K562 (cell line): ENCODE measurements around the gene PPM1H. TPM values are rescaled to one million over a fixed set of nuclear protein-coding genes. Genes with fewer than 3 reads are reported as not detected.

Experiments
- ATAC-seq: fragments of 200-7000 bp; cut with Tn5 transposase; 3 replicates; pipeline ENCODE4 v1.9.1; 2020; ENCODE audit warnings: moderate library complexity
- BruUV-seq: library from RNA; stranded (reverse); fragments of 400-500 nt; replicated peaks from 2 replicates; lab custom pipeline; 2021; lab: Mats Ljungman, UMichigan
- CTCF ChIA-PET: fragments of 300-600 bp; formaldehyde crosslinking; extraction: SDS; loops from one replicate; lab custom pipeline; 2021; ENCODE audit warnings: low intra/inter-chr PET ratio; lab: Yijun Ruan, JAX
- POLR2A ChIA-PET: fragments of 300-600, 350-650 bp; sonication (Branson Sonifier 250); formaldehyde crosslinking; extraction: SDS; loops from one replicate; lab custom pipeline; 2021; ENCODE audit warnings: antibody characterized with exemption, inconsistent platforms; lab: Yijun Ruan, JAX
- DNase-seq, 4 experiments: peaks; one replicate each; pipeline versions ENCODE4 v3.0.0 to v3.0.0-alpha.2; 2011 to 2018; ENCODE audit warnings: low spot score in 3 of 4, mixed read lengths in 3 of 4; ENCODE audit errors: extremely low read depth in 1 of 4
- FAIRE-seq: peaks from 2 replicates; lab custom pipeline; 2011; peaks lifted over from hg19 to GRCh38; lab: Jason Lieb, UNC
- H2AFZ ChIP-seq: 2 replicates; pipeline ENCODE4 v1.6.0; 2011; ENCODE audit warnings: low read depth, low read length, control low read depth, inconsistent platforms
- H3K27ac ChIP-seq: fragments of 200-600 bp; 3 replicates; pipeline ENCODE4 v1.8.0; 2011; ENCODE audit warnings: low read depth, mild to moderate bottlenecking, control low read depth, inconsistent platforms, low read length, moderate library complexity, mixed read lengths; ENCODE audit errors: extremely low read depth
- H3K27me3 ChIP-seq, 2 experiments: fragments of 300-600 bp in 1 of 2; 2 replicates in 1 of 2; 3 replicates in 1 of 2; pipeline versions ENCODE4 v1.6.0 to v1.8.0; 2011; ENCODE audit warnings: inconsistent platforms in 2 of 2, low read length in 2 of 2, mild to moderate bottlenecking in 1 of 2, mixed read lengths in 1 of 2, moderate library complexity in 1 of 2; ENCODE audit not compliant: control insufficient read depth in 2 of 2, insufficient read depth in 2 of 2
- H3K36me3 ChIP-seq: fragments of 300-600 bp; 3 replicates; pipeline ENCODE4 v1.8.0; 2011; ENCODE audit warnings: mild to moderate bottlenecking, low read length, inconsistent platforms; ENCODE audit not compliant: control insufficient read depth, insufficient read depth
- H3K4me1 ChIP-seq, 2 experiments: fragments of 200-600 bp in 1 of 2; replicated peaks in 1 of 2; 2 replicates in 1 of 2; 3 replicates in 1 of 2; pipeline versions ENCODE4 v1.5.1 to v1.8.0; 2011; ENCODE audit warnings: inconsistent platforms in 2 of 2, low read length in 2 of 2, mild to moderate bottlenecking in 1 of 2, mixed read lengths in 1 of 2, moderate library complexity in 1 of 2; ENCODE audit not compliant: control insufficient read depth in 2 of 2, insufficient read depth in 2 of 2
- H3K4me2 ChIP-seq: 2 replicates; pipeline ENCODE4 v1.6.1; 2011; ENCODE audit warnings: low read length, control low read depth, inconsistent platforms, mixed read lengths; ENCODE audit not compliant: insufficient read depth
- H3K4me3 ChIP-seq: fragments of 200-600 bp; sonication (generic), shearing (Covaris generic); 2 replicates; pipeline ENCODE4 v1.5.1; 2016; ENCODE audit warnings: control low read depth, inconsistent platforms
- H3K79me2 ChIP-seq: fragments of 200-600 bp; 3 replicates; pipeline ENCODE4 v1.8.0; 2011; ENCODE audit warnings: low read length, inconsistent platforms; ENCODE audit not compliant: control insufficient read depth, insufficient read depth
- H3K9ac ChIP-seq, 2 experiments: 2 replicates each; pipeline versions ENCODE4 v1.6.0 to v1.6.1; 2011; ENCODE audit warnings: low read depth in 2 of 2, low read length in 2 of 2, control low read depth in 1 of 2, inconsistent platforms in 1 of 2, mild to moderate bottlenecking in 1 of 2, mixed read lengths in 1 of 2; ENCODE audit not compliant: insufficient read depth in 1 of 2
- H3K9me1 ChIP-seq: one replicate; pipeline ENCODE4 v1.6.0; 2011; ENCODE audit warnings: inconsistent platforms, mild to moderate bottlenecking, low read length, moderate library complexity; ENCODE audit not compliant: control insufficient read depth, insufficient read depth
- H3K9me3 ChIP-seq: replicated peaks from 2 replicates; pipeline ENCODE4 v1.5.1; 2011; ENCODE audit warnings: low read depth, low read length, inconsistent platforms; ENCODE audit not compliant: control insufficient read depth, insufficient read depth
- H4K20me1 ChIP-seq: replicated peaks from 2 replicates; pipeline ENCODE4 v1.6.1; 2011; ENCODE audit warnings: low read length, inconsistent platforms, mixed read lengths; ENCODE audit not compliant: control insufficient read depth, insufficient read depth
- EHMT2 ChIP-seq: fragments of 450-650 bp; IDR thresholded peaks from 2 replicates; pipeline ENCODE4 v1.6.1; 2018; ENCODE audit warnings: antibody characterized with exemption
- FOXJ2 ChIP-seq: fragments of 200-800 bp; sonication (Bioruptor generic); IDR thresholded peaks from 2 replicates; pipeline ENCODE4 v1.6.1; 2016; ENCODE audit warnings: missing genetic modification characterization, missing compliant biosample characterization
- KLF13 ChIP-seq: fragments of 450-650 bp; IDR thresholded peaks from 2 replicates; pipeline ENCODE4 v1.6.1; 2016; ENCODE audit warnings: missing genetic modification characterization, low read depth, mild to moderate bottlenecking, missing compliant biosample characterization, moderate library complexity, borderline replicate concordance
- NFIC ChIP-seq: fragments of 450-650 bp; IDR thresholded peaks from 2 replicates; pipeline ENCODE4 v1.6.1; 2017; ENCODE audit warnings: mild to moderate bottlenecking, inconsistent platforms
- RCOR1 ChIP-seq, 2 experiments: IDR thresholded peaks; 2 replicates each; pipeline ENCODE4 v1.6.1; 2012; ENCODE audit warnings: low read depth in 2 of 2, low read length in 2 of 2, borderline replicate concordance in 1 of 2, improper control_type of control experiment in 1 of 2
- SRSF1 ChIP-seq: fragments of 200-400 bp; formaldehyde crosslinking; IDR thresholded peaks from 2 replicates; pipeline ENCODE4 v1.6.1; 2017; ENCODE audit warnings: mild to moderate bottlenecking, low read depth, low read length, moderate library complexity
- TARDBP ChIP-seq: fragments of 450-650 bp; IDR thresholded peaks from 2 replicates; pipeline ENCODE4 v1.6.1; 2016
- ZFPM2 ChIP-seq: fragments of 250-450 bp; sonication (Bioruptor Pico); IDR thresholded peaks from 2 replicates; pipeline ENCODE4 v1.5.1; 2022; ENCODE audit warnings: mild to moderate bottlenecking
- WGBS: fragments of 100-300 bp; shearing (Covaris generic); methylation state at CpG from one replicate; pipeline ENCODE4 v1.1.6; 2016; ENCODE audit warnings: low coverage, mixed read lengths; ENCODE audit not compliant: insufficient coverage; ENCODE audit errors: missing lambda C conversion rate; 5-methylcytosine and 5-hydroxymethylcytosine counted together
- in situ Hi-C: fragments of 300-500 bp; cut with MboI; formaldehyde crosslinking; loops from 4 replicates; pipeline ENCODE4 v1.15.0; 2018; ENCODE audit warnings: inconsistent platforms, mixed read lengths
- intact Hi-C: fragments of 100-400 bp; cut with micrococcal nuclease; formaldehyde crosslinking; loops from 2 replicates; pipeline ENCODE4 v1.14.2; 2022
- polyA plus RNA-seq, 8 experiments: library from polyadenylated mRNA; depleted of rRNA in 4 of 8; stranded (reverse) in 5 of 8; unstranded in 3 of 8; fragments of >200 nt; fragmentation: Nextera tagmentation in 2 of 8; fragmentation: Illumina TruSeq in 1 of 8; extraction: Ambion mirVana in 2 of 8; extraction: Trizol in 1 of 8; gene quantifications; 2 replicates each; pipeline versions ENCODE4 v1.2.1 to v1.2.3, GENCODE V29; 2011 to 2014; ENCODE audit warnings: inconsistent platforms in 1 of 8, missing spikeins in 1 of 8
- total RNA-seq, 7 experiments: library from RNA; depleted of rRNA in 6 of 7; stranded (reverse); fragments of >200 nt in 6 of 7; fragmentation: Illumina TruSeq in 2 of 7; extraction: Trizol in 2 of 7; gene quantifications; 2 replicates each; pipeline versions ENCODE4 v1.2.1 to v1.2.3, GENCODE V29; 2011 to 2021; ENCODE audit warnings: low replicate concordance in 1 of 7
- TF ChIP-seq, protein P1 (sequence below): fragments of 250-450 bp; sonication (Bioruptor Pico); IDR thresholded peaks from 2 replicates; pipeline ENCODE4 v1.8.0; 2022; ENCODE audit warnings: moderate library complexity, mild to moderate bottlenecking, inconsistent platforms
- TF ChIP-seq, protein P2 (sequence below): IDR thresholded peaks from 2 replicates; pipeline ENCODE4 v1.6.1; 2016; ENCODE audit warnings: missing genetic modification characterization, missing compliant biosample characterization
- TF ChIP-seq, protein P3 (sequence below): fragments of 250-450 bp; sonication (Bioruptor Pico); IDR thresholded peaks from 2 replicates; pipeline ENCODE4 v1.4.0; 2020

PPM1H gene
- total and polyA plus RNA-seq, 9 of the 15 experiments (the other 6 are each of a cell fraction or from before 2014, with no cell fraction given): 5.3 to 29.3 (median 11.3) TPM

DNA sequence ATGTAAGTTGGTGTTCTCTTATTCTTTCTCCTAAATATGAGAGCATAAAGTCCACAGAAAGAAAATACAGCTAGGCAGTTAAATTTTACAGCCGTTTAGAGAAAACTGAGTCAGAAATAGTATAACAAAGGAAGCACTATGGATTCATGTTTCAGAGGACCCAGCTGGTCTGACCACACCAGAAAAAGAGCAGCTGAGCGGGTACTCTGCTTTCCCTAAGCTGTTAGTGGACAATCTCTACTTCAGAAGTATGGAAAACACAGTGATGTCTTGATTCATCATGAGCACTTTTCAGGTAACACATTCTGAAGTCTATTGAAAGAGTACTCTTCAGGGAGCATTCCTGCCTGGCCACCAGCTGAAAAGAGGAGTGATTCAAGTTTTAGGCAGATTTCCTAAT is 12.4 kb downstream of the PPM1H start (continued):
- TF ChIP-seq KLF13: no peak
- no peak for TF ChIP-seq SRSF1
- TF ChIP-seq TARDBP: no peak
- TF ChIP-seq, protein P1, sequence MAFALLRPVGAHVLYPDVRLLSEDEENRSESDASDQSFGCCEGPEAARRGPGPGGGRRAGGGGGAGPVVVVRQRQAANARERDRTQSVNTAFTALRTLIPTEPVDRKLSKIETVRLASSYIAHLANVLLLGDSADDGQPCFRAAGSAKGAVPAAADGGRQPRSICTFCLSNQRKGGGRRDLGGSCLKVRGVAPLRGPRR (CRISPR knock-in tag): no peak
- TF ChIP-seq EHMT2: no peak
- TF ChIP-seq FOXJ2 (tag): no peak
- TF ChIP-seq, protein P2, sequence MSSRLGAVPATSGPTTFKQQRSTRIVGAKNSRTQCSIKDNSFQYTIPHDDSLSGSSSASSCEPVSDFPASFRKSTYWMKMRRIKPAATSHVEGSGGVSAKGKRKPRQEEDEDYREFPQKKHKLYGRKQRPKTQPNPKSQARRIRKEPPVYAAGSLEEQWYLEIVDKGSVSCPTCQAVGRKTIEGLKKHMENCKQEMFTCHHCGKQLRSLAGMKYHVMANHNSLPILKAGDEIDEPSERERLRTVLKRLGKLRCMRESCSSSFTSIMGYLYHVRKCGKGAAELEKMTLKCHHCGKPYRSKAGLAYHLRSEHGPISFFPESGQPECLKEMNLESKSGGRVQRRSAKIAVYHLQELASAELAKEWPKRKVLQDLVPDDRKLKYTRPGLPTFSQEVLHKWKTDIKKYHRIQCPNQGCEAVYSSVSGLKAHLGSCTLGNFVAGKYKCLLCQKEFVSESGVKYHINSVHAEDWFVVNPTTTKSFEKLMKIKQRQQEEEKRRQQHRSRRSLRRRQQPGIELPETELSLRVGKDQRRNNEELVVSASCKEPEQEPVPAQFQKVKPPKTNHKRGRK (tag): no peak

DNA sequence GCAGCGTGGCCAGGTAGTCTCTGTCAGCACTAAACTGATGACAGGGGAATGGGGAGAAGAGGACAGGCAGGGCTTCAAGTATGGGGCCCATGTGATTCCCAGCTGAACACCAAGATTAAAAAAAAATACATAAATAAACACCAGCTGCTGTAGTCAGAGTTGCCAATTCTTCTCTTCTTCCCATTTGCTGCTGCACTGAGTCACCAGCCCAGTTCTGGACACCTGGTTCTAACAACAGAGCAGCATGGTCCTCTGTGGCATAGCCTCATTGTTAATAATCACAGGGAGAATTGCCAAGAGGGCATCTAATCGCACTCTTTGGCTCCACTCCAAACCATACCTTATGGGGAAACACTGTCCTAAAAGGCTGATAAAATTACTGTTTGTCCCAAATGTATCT is 15.1 kb downstream of the PPM1H start:
- Histone ChIP-seq H3K9me1 (no peaks in the 10 kb centered on the region), H3K4me3 (no peak overlapping the region), H3K4me2 (no peak overlapping the region), H4K20me1 (no peaks in the 10 kb centered on the region), H3K79me2 (peaks cover 15% of the 10 kb centered on the region; the same call in 2 of the 3 replicates), H3K4me1 (peaks cover 4 to 6% of the 10 kb centered on the region in 2 experiments; a peak in 3 of 5 replicates), H2AFZ (no peak overlapping the region), H3K9me3 (no peaks in the 10 kb centered on the region), H3K36me3 (peaks cover 4% of the 10 kb centered on the region; the same call in 1 of the 3 replicates), H3K27me3 (no peaks in the 10 kb centered on the region), H3K27ac (no peak overlapping the region), H3K9ac (no peak overlapping the region)
- WGBS: 29% methylated on average over 2 of the region's 2 CpGs
- no TSS peak for BruUV-seq
- FAIRE-seq: no peak
- in situ Hi-C loops: no loop called here
- intact Hi-C loops: no loop called here
- ChIA-PET POLR2A (interaction anchor here (0.7 to 2.3 kb wide), 4 partner anchors 9 to 26 kb away, joined by 3 to 11 read pairs (median 4); partner anchors contain the start of gene PPM1H), CTCF (no interaction called here)
- ATAC-seq: no peak
- no peak for DNase-seq
- TF ChIP-seq RCOR1 (IDR thresholded peaks at IDR 0.05; ENCODE audit: borderline replicate concordance in 1 of 2, low read depth in 2 of 2, low read length in 2 of 2) (no peak), NFIC (peak; percentile 33), ZFPM2 (no peak)
- TF ChIP-seq, protein P3, sequence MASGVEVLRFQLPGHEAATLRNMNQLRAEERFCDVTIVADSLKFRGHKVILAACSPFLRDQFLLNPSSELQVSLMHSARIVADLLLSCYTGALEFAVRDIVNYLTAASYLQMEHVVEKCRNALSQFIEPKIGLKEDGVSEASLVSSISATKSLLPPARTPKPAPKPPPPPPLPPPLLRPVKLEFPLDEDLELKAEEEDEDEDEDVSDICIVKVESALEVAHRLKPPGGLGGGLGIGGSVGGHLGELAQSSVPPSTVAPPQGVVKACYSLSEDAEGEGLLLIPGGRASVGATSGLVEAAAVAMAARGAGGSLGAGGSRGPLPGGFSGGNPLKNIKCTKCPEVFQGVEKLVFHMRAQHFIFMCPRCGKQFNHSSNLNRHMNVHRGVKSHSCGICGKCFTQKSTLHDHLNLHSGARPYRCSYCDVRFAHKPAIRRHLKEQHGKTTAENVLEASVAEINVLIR (CRISPR knock-in tag): no peak
- TF ChIP-seq, all 486 proteins: peak for 1
